ENCODE results near the gene PKP1. TPM values are rescaled to one million over a fixed set of nuclear protein-coding genes. Genes with fewer than 3 reads are reported as not detected.

PKP1 gene
- total and polyA plus RNA-seq, 2 donors (not counting 3 experiments of a cell fraction or from before 2014, with no cell fraction given) = 0.01 TPM; not detected in 1

- no peaks in the 10 kb centered on the region for H4K20me1 ChIP-seq (replicated peaks; ENCODE audit: control insufficient read depth, extremely low read depth, insufficient read depth, low read length)
- peaks cover 0 to 8% of the 10 kb centered on the region in 2 experiments for H3K27me3 ChIP-seq (ENCODE audit: control insufficient read depth in 2 of 2, insufficient read depth in 2 of 2, low read length in 2 of 2)
- BruUV-seq (replicated peaks) = no TSS peak
- H3K9ac ChIP-seq (replicated peaks; ENCODE audit: extremely low read depth, insufficient read depth, low read length) = no peak overlapping the region
- no peaks in the 10 kb centered on the region for H3K79me2 ChIP-seq (ENCODE audit: control insufficient read depth, insufficient read depth, low read length)
- no peaks in the 10 kb centered on the region for H3K4me1 ChIP-seq (ENCODE audit: control insufficient read depth, extremely low read depth, insufficient read depth, low read length)
- H3K9me3 ChIP-seq (replicated peaks; ENCODE audit: control insufficient read depth, insufficient read depth, low read length) = no peaks in the 10 kb centered on the region
- no peaks in the 10 kb centered on the region for H3K36me3 ChIP-seq (ENCODE audit: control insufficient read depth in 2 of 2, extremely low read depth in 1 of 2, insufficient read depth in 2 of 2, low read length in 2 of 2)
- H2AFZ ChIP-seq (ENCODE audit: low read depth, low read length) = no peak overlapping the region
- no peak for DNase-seq (ENCODE audit: low read depth, low spot score)
- FAIRE-seq = no peak
- POLR2A ChIA-PET = no interaction called here
- no peak overlapping the region for H3K4me2 ChIP-seq (ENCODE audit: insufficient read depth, low read length)
- H3K9me1 ChIP-seq (replicated peaks; ENCODE audit: control insufficient read depth, extremely low read depth, insufficient read depth, low read length) = no peaks in the 10 kb centered on the region
- intact Hi-C loops (cut with micrococcal nuclease) (no loop called here), dilution Hi-C loops (cut with MboI; ENCODE audit: extremely low pct_ligation_motif_present, low sequenced_read_pairs) (no loop called here)
- H3K4me3 ChIP-seq (replicated peaks in 1 of 3; ENCODE audit: insufficient read depth in 1 of 3, low read depth in 1 of 3, low read length in 3 of 3) = no peak overlapping the region
- no peak overlapping the region for H3K27ac ChIP-seq (ENCODE audit: insufficient read depth, low read depth, low read length)
- CTCF ChIA-PET = no interaction called here
- TF ChIP-seq FOS (IDR thresholded peaks at IDR 0.05; ENCODE audit: borderline replicate concordance, insufficient read depth, low read length) (no peak), MYC (IDR thresholded peaks at IDR 0.05; ENCODE audit: low read depth, low read length) (no peak), POLR2AphosphoS5 (IDR thresholded peaks at IDR 0.05; ENCODE audit: insufficient read depth, low read depth, low read length) (no peak), EZH2 (IDR thresholded peaks at IDR 0.05; ENCODE audit: borderline replicate concordance, low read depth, low read length, severe bottlenecking) (no peak), MAX (IDR thresholded peaks at IDR 0.05; ENCODE audit: insufficient read depth, insufficient read length) (no peak), POLR2A (IDR thresholded peaks at IDR 0.05; ENCODE audit: low read depth, low read length) (no peak), GATA2 (IDR thresholded peaks at IDR 0.05; ENCODE audit: insufficient read depth, insufficient read length, low read depth, low read length) (no peak), JUN (IDR thresholded peaks at IDR 0.05; ENCODE audit: borderline replicate concordance, insufficient read depth, insufficient read length, low read depth) (no peak)
- TF ChIP-seq, protein P1, sequence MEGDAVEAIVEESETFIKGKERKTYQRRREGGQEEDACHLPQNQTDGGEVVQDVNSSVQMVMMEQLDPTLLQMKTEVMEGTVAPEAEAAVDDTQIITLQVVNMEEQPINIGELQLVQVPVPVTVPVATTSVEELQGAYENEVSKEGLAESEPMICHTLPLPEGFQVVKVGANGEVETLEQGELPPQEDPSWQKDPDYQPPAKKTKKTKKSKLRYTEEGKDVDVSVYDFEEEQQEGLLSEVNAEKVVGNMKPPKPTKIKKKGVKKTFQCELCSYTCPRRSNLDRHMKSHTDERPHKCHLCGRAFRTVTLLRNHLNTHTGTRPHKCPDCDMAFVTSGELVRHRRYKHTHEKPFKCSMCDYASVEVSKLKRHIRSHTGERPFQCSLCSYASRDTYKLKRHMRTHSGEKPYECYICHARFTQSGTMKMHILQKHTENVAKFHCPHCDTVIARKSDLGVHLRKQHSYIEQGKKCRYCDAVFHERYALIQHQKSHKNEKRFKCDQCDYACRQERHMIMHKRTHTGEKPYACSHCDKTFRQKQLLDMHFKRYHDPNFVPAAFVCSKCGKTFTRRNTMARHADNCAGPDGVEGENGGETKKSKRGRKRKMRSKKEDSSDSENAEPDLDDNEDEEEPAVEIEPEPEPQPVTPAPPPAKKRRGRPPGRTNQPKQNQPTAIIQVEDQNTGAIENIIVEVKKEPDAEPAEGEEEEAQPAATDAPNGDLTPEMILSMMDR (IDR thresholded peaks at IDR 0.05; ENCODE audit: extremely low read depth in 1 of 2, insufficient read depth in 1 of 2, low read depth in 1 of 2, low read length in 2 of 2) = no peak
These were observed 52.6 kb downstream of the PKP1 start for GRCh38 chr1:201335901-201336300.
